Transverse colon (tissue), 4 donors: ENCODE measurements around the gene SLC35E4. TPM values are rescaled to one million over a fixed set of nuclear protein-coding genes. Genes with fewer than 3 reads are reported as not detected.

Experiments used
- DNase-seq: peaks from one replicate; pipeline ENCODE4 v3.0.0-alpha.2; 2019
- H3K27ac ChIP-seq, 4 donors: fragments of 200-600 bp; sonication (generic); 2 replicates each; pipeline ENCODE4 v1.5.1; 2016 to 2018; ENCODE audit warnings: inconsistent platforms in 4 of 4
- H3K27me3 ChIP-seq: fragments of 200-600 bp; sonication (generic); 2 replicates; pipeline ENCODE4 v1.5.1; 2017; ENCODE audit warnings: inconsistent platforms
- H3K36me3 ChIP-seq, 4 donors: fragments of 200-600 bp; sonication (generic); 2 replicates each; pipeline ENCODE4 v1.5.1; 2017 to 2019; ENCODE audit warnings: inconsistent platforms in 4 of 4
- H3K4me1 ChIP-seq, 4 donors: fragments of 200-600 bp; sonication (generic); 2 replicates each; pipeline ENCODE4 v1.5.1; 2017 to 2020; ENCODE audit warnings: inconsistent platforms in 4 of 4
- H3K4me3 ChIP-seq, 4 donors: fragments of 200-600 bp; sonication (generic); 1 replicate in 1 of 4; 2 replicates in 3 of 4; pipeline versions ENCODE4 v1.5.1 to v1.6.1; 2017 to 2019; ENCODE audit warnings: inconsistent platforms in 4 of 4
- H3K9me3 ChIP-seq, 2 donors: fragments of 200-600 bp; sonication (generic); 2 replicates each; pipeline ENCODE4 v1.5.1; 2017 to 2019; ENCODE audit warnings: inconsistent platforms in 2 of 2
- CTCF ChIP-seq, 5 experiments: fragments of 200-600 bp in 3 of 5; fragments of 450-650 bp in 2 of 5; sonication (generic) in 3 of 5; IDR thresholded peaks; 1 replicate in 2 of 5; 2 replicates in 3 of 5; pipeline ENCODE4 v1.5.1; 2016 to 2017; ENCODE audit warnings: antibody characterized with exemption in 5 of 5, inconsistent platforms in 3 of 5, mild to moderate bottlenecking in 2 of 5, moderate library complexity in 1 of 5
- EP300 ChIP-seq: sonication (generic); formaldehyde crosslinking; IDR thresholded peaks from one replicate; pipeline ENCODE4 v1.6.1; 2017; ENCODE audit warnings: antibody characterized with exemption, low read depth
- POLR2A ChIP-seq: fragments of 450-650 bp; IDR thresholded peaks from one replicate; pipeline ENCODE4 v1.6.1; 2016; ENCODE audit warnings: antibody characterized with exemption, mild to moderate bottlenecking, moderate library complexity
- POLR2AphosphoS5 ChIP-seq, 3 donors: sonication (generic); formaldehyde crosslinking; IDR thresholded peaks; one replicate each; pipeline ENCODE4 v1.6.1; 2016; ENCODE audit warnings: antibody characterized with exemption in 3 of 3
- WGBS, 2 donors: methylation state at CpG; one replicate each; pipeline ENCODE4 v1.1.5; 2018; ENCODE audit warnings: low coverage in 1 of 2; 5-methylcytosine and 5-hydroxymethylcytosine counted together
- in situ Hi-C, 4 donors: fragments of 200-750 bp; cut with MboI; loops; one replicate each; pipeline versions ENCODE4 v1.15.0 to v1.15.1; 2017; ENCODE audit warnings: low sequenced_read_pairs in 3 of 4, low pct_ligation_motif_present in 1 of 4, low pct_unique_long_range_greater_than_20kb in 1 of 4
- intact Hi-C: fragments of 100-400 bp; cut with DNase I; formaldehyde crosslinking; loops from one replicate; pipeline ENCODE4 v1.15.1; 2023; ENCODE audit warnings: low total_unique reads
- total RNA-seq, 4 donors: library from RNA; depleted of rRNA; stranded (reverse); fragments of >200 nt; gene quantifications; one replicate each; pipeline ENCODE4 v1.1.0, GENCODE V29; 2016

The SLC35E4 gene
- total RNA-seq, 4 donors from 2014 or later: 6.4 to 21.3 (median 15.7) TPM

GRCh38 chr22:30637701-30638114 is 2.1 kb downstream of the SLC35E4 start:
- WGBS, 2 donors: 63 to 100% methylated on average over 1 of the region's 1 CpG
- no peaks in the 10 kb centered on the region for H3K27me3 ChIP-seq
- intact Hi-C loops (no loop called here), in situ Hi-C loops (loop anchor here in 3 of 4 donors (5.0 to 25.0 kb wide), 3 partner anchors 115 to 277 kb away; no protein-coding TSS in a partner anchor)
- no peak for DNase-seq
- TF ChIP-seq EP300 (no peak), CTCF (IDR thresholded peaks at IDR 0.05) (no peak), POLR2AphosphoS5 (IDR thresholded peaks at IDR 0.05) (no peak), POLR2A (no peak)
- H3K27ac ChIP-seq: no peak overlapping the region
- peaks cover 20 to 36% (median 32%) of the 10 kb centered on the region in 4 donors for H3K4me1 ChIP-seq
- H3K9me3 ChIP-seq: no peaks in the 10 kb centered on the region
- no peaks in the 10 kb centered on the region for H3K36me3 ChIP-seq
- peak overlapping the region in 1 of 4 donors; percentile 75 for H3K4me3 ChIP-seq

DNA sequence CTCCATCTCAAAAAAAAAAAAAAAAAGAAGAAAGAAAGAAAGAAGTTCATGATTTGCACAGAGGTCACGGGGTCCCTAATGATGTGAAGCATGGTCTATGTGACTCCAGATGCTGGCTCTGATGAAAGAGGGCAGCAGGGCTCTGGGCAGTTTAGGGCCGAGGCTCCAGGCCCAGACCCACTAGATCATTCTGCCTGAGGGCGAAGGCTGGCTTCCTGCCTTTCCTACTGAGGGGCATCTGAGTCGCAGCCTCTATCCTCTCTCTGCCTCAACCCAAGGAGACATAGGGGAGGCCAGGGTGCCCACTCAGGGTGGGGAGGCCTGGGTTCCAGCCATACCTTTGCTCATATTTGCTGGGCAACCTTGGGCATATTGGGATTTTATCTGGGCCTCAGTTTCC is 4.8 kb downstream of the SLC35E4 start:
- in situ Hi-C loops: loop anchor here in 1 of 4 donors (25.0 kb wide), 1 partner anchor 272 kb away; no protein-coding TSS in a partner anchor
- Histone ChIP-seq H3K4me3 (no peak overlapping the region), H3K9me3 (no peaks in the 10 kb centered on the region), H3K27me3 (no peaks in the 10 kb centered on the region), H3K36me3 (no peaks in the 10 kb centered on the region), H3K27ac (no peak overlapping the region), H3K4me1 (peaks cover 13 to 27% (median 22%) of the 10 kb centered on the region in 4 donors)
- no peak for DNase-seq
- WGBS, 2 donors: 92% methylated on average over 4 of the region's 4 CpGs; no CpG with 5 or more reads in 1 of the 2 donors
- intact Hi-C loops: no loop called here
- TF ChIP-seq POLR2A (no peak), EP300 (no peak), CTCF (IDR thresholded peaks at IDR 0.05) (no peak), POLR2AphosphoS5 (IDR thresholded peaks at IDR 0.05) (no peak)

DNA sequence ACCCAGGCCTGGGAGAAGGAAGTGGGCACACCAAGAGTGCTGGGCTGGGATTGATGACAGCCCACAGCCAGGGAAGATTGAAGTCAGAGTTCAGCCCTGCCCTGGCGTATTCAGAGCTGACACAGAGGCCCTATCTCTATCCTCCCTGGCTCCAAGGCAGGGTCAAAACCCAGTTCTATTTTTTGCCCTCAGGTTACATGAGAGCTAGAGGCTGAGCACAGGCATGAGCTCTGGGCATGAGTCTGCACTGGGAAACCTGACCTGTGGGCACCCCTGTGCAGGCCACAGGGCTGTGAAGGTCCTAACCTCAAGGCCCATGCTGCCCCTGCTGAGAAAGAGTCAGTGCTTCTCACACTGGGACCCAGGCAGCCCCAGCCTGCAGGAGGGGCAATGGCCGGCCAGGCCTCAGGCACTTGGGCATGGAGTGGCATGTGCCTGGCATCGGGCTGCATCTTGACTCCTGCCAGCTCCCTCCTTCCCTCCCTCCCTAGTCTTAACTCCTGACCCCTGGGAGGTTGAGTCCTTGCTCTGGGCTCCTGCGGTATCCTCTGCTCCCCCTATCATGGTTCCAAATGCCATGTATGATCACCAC is 5.4 kb downstream of the SLC35E4 start:
- H3K4me3 ChIP-seq: no peak overlapping the region
- H3K36me3 ChIP-seq: no peaks in the 10 kb centered on the region
- H3K27ac ChIP-seq: no peak overlapping the region
- peaks cover 13 to 24% (median 20%) of the 10 kb centered on the region in 4 donors for H3K4me1 ChIP-seq
- in situ Hi-C loops (loop anchor here in 1 of 4 donors (25.0 kb wide), 1 partner anchor 271 kb away; no protein-coding TSS in a partner anchor), intact Hi-C loops (no loop called here)
- no peaks in the 10 kb centered on the region for H3K27me3 ChIP-seq
- DNase-seq: no peak
- 66% methylated on average over 3 of the region's 4 CpGs; no CpG with 5 or more reads in 1 of the 2 donors for WGBS, 2 donors
- TF ChIP-seq POLR2A (no peak), POLR2AphosphoS5 (IDR thresholded peaks at IDR 0.05) (no peak), EP300 (no peak), CTCF (IDR thresholded peaks at IDR 0.05) (no peak)
- H3K9me3 ChIP-seq: no peaks in the 10 kb centered on the region

- Histone ChIP-seq H3K36me3 (no peaks in the 10 kb centered on the region), H3K4me3 (no peak overlapping the region), H3K4me1 (peaks cover 0 to 9% (median 4%) of the 10 kb centered on the region in 4 donors), H3K27ac (no peak overlapping the region), H3K9me3 (no peaks in the 10 kb centered on the region), H3K27me3 (no peaks in the 10 kb centered on the region)
- in situ Hi-C loops (loop anchor here in 1 of 4 donors (25.0 kb wide), 1 partner anchor 269 kb away; no protein-coding TSS in a partner anchor), intact Hi-C loops (no loop called here)
- no peak for DNase-seq
- TF ChIP-seq EP300 (no peak), POLR2AphosphoS5 (IDR thresholded peaks at IDR 0.05) (no peak), CTCF (IDR thresholded peaks at IDR 0.05) (no peak), POLR2A (no peak)
- 82 to 87% methylated on average over 6 to 16 of the region's 16 CpGs for WGBS, 2 donors
Observed at GRCh38 chr22:30643055-30643875, 7.7 kb downstream of the SLC35E4 start.
